Panc1 (cell line): ENCODE results near the gene CNTNAP4.

Experiments used
- POLR2AphosphoS5 ChIP-seq: IDR thresholded peaks from 2 replicates; pipeline ENCODE4 v1.6.1; 2012; ENCODE audit warnings: mild to moderate bottlenecking, low read depth, low read length, moderate library complexity
- SIN3A ChIP-seq: IDR thresholded peaks from 2 replicates; pipeline ENCODE4 v1.6.1; 2012; ENCODE audit warnings: low read depth, mild to moderate bottlenecking, low read length, moderate library complexity, borderline replicate concordance; ENCODE audit not compliant: insufficient read depth
- TCF7L2 ChIP-seq: IDR thresholded peaks from 2 replicates; pipeline ENCODE4 v1.6.1; 2011; ENCODE audit warnings: mild to moderate bottlenecking, low read depth, low read length, inconsistent platforms
- TF ChIP-seq, protein P1 (sequence below): fragments of 450-650 bp; IDR thresholded peaks from 2 replicates; pipeline ENCODE4 v1.5.1; 2017; ENCODE audit warnings: mild to moderate bottlenecking
- TF ChIP-seq, protein P2 (sequence below), 2 experiments: IDR thresholded peaks; 2 replicates each; pipeline ENCODE4 v1.6.1; 2011 to 2012; ENCODE audit warnings: low read depth in 2 of 2, control low read depth in 1 of 2, low read length in 1 of 2, mild to moderate bottlenecking in 1 of 2, moderate library complexity in 1 of 2; ENCODE audit not compliant: insufficient read depth in 1 of 2

DNA sequence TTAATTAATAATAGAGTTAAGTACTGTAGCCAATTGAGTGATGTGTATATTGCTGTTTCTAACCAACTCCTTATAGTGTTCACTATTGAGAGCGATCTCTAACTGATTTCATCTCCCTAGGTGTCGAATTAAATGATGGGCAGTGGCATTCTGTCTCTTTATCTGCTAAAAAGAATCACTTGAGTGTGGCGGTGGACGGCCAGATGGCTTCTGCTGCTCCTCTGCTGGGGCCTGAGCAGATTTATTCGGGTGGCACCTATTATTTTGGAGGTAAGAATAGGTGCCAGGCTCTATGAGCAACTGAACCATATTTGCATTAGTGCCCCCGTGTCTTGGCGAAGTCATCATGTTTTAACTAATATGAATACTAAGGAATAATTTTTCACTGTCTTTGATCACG is 184.6 kb downstream of the CNTNAP4 start:
- TF ChIP-seq, protein P1, sequence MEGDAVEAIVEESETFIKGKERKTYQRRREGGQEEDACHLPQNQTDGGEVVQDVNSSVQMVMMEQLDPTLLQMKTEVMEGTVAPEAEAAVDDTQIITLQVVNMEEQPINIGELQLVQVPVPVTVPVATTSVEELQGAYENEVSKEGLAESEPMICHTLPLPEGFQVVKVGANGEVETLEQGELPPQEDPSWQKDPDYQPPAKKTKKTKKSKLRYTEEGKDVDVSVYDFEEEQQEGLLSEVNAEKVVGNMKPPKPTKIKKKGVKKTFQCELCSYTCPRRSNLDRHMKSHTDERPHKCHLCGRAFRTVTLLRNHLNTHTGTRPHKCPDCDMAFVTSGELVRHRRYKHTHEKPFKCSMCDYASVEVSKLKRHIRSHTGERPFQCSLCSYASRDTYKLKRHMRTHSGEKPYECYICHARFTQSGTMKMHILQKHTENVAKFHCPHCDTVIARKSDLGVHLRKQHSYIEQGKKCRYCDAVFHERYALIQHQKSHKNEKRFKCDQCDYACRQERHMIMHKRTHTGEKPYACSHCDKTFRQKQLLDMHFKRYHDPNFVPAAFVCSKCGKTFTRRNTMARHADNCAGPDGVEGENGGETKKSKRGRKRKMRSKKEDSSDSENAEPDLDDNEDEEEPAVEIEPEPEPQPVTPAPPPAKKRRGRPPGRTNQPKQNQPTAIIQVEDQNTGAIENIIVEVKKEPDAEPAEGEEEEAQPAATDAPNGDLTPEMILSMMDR, result no peak
- TF ChIP-seq POLR2AphosphoS5 (no peak), SIN3A (no peak), TCF7L2 (no peak)
- TF ChIP-seq, protein P2, sequence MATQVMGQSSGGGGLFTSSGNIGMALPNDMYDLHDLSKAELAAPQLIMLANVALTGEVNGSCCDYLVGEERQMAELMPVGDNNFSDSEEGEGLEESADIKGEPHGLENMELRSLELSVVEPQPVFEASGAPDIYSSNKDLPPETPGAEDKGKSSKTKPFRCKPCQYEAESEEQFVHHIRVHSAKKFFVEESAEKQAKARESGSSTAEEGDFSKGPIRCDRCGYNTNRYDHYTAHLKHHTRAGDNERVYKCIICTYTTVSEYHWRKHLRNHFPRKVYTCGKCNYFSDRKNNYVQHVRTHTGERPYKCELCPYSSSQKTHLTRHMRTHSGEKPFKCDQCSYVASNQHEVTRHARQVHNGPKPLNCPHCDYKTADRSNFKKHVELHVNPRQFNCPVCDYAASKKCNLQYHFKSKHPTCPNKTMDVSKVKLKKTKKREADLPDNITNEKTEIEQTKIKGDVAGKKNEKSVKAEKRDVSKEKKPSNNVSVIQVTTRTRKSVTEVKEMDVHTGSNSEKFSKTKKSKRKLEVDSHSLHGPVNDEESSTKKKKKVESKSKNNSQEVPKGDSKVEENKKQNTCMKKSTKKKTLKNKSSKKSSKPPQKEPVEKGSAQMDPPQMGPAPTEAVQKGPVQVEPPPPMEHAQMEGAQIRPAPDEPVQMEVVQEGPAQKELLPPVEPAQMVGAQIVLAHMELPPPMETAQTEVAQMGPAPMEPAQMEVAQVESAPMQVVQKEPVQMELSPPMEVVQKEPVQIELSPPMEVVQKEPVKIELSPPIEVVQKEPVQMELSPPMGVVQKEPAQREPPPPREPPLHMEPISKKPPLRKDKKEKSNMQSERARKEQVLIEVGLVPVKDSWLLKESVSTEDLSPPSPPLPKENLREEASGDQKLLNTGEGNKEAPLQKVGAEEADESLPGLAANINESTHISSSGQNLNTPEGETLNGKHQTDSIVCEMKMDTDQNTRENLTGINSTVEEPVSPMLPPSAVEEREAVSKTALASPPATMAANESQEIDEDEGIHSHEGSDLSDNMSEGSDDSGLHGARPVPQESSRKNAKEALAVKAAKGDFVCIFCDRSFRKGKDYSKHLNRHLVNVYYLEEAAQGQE (IDR thresholded peaks at IDR 0.05; ENCODE audit: insufficient read depth in 1 of 2, low read depth in 2 of 2, low read length in 1 of 2), result no peak
